ENCODE results near the gene ARF5.

- TF ChIP-seq CTCF (IDR thresholded peaks at IDR 0.05) (no peak), TCF7L2 (IDR thresholded peaks at IDR 0.05; ENCODE audit: low read depth, low read length) (no peak)
Observed at GRCh38 chr7:127571741-127572505, 16.3 kb upstream of the ARF5 start.
